ENCODE data around the gene DNPH1. TPM values are rescaled to one million over a fixed set of nuclear protein-coding genes. Genes with fewer than 3 reads are reported as not detected.

Gene DNPH1
- total and polyA plus RNA-seq, 10 of the 15 experiments (the other 5 are each of a cell fraction or from before 2014, with no cell fraction given): 7.0 to 136 (median 67.7) TPM

GRCh38 chr6:43188426-43188825 lies 40.9 kb downstream of the DNPH1 start:
- Histone ChIP-seq H3K36me3 (ENCODE audit: control insufficient read depth in 2 of 2, insufficient read depth in 2 of 2, low read length in 1 of 2) (peaks cover under 1 to 6% of the 10 kb centered on the region in 2 experiments), H3K4me1 (ENCODE audit: control insufficient read depth, insufficient read depth, low read length) (peaks cover 4% of the 10 kb centered on the region), H3K79me2 (ENCODE audit: control insufficient read depth, insufficient read depth, low read length) (peaks cover under 1% of the 10 kb centered on the region), H3K27me3 (replicated peaks in 1 of 2; ENCODE audit: control insufficient read depth in 2 of 2, insufficient read depth in 2 of 2, low read length in 1 of 2) (no peaks in the 10 kb centered on the region), H3K9ac (ENCODE audit: control insufficient read depth, insufficient read depth, low read length) (no peak overlapping the region), H3K27ac (ENCODE audit: control insufficient read depth, insufficient read depth) (no peak overlapping the region), H3K4me2 (ENCODE audit: control insufficient read depth, insufficient read depth) (no peak overlapping the region), H3K4me3 (no peak overlapping the region), H3K9me3 (replicated peaks; ENCODE audit: control insufficient read depth, insufficient read depth, low read length) (no peaks in the 10 kb centered on the region; the same call in 2 of the 3 replicates), H2AFZ (ENCODE audit: control insufficient read depth, low read depth, low read length) (no peak overlapping the region), H4K20me1 (ENCODE audit: control insufficient read depth, insufficient read depth) (no peaks in the 10 kb centered on the region)
- intact Hi-C loops (cut with micrococcal nuclease; ENCODE audit: unreplicated experiment): no loop called here
- in situ Hi-C loops (cut with MboI): no loop called here
- ChIA-PET RAD21 (ENCODE audit: unreplicated experiment) (no interaction called here), POLR2A (no interaction called here), SMC1A (ENCODE audit: uncharacterized antibody, unreplicated experiment) (interaction anchor here (0.7 kb wide), 1 partner anchor 975 kb away, joined by 3 read pairs; no protein-coding TSS in a partner anchor), CTCF (interaction anchor here (0.7 kb wide), 1 partner anchor 51 kb away, joined by 3 read pairs; no protein-coding TSS in a partner anchor)
- no peak for ATAC-seq
- DNase-seq (ENCODE audit: low read depth, low spot score): no peak
- FAIRE-seq: no peak
- BruUV-seq (replicated peaks): no TSS peak
- no peak for TF ChIP-seq CHD4 (IDR thresholded peaks at IDR 0.05)
- no peak for TF ChIP-seq SP1 (IDR thresholded peaks at IDR 0.05; ENCODE audit: low read depth, low read length)
- no peak for TF ChIP-seq EZH2 (IDR thresholded peaks at IDR 0.05; ENCODE audit: borderline replicate concordance, control insufficient read depth, low read depth, low read length)
- TF ChIP-seq TARDBP (IDR thresholded peaks at IDR 0.05; ENCODE audit: borderline replicate concordance): no peak
- TF ChIP-seq JUND (IDR thresholded peaks at IDR 0.05; ENCODE audit: low read depth, low read length): no peak
- TF ChIP-seq RAD21 (IDR thresholded peaks at IDR 0.05; ENCODE audit: insufficient read depth, low read depth, low read length): no peak
- no peak for TF ChIP-seq ATF3 (IDR thresholded peaks at IDR 0.05; ENCODE audit: borderline replicate concordance, extremely low read depth, low read depth, low read length)
- no peak for TF ChIP-seq POU2F2 (IDR thresholded peaks at IDR 0.05; ENCODE audit: borderline replicate concordance, low read depth, low read length)
- no peak for TF ChIP-seq BRCA1 (IDR thresholded peaks at IDR 0.05; ENCODE audit: low read depth, low read length)
- TF ChIP-seq YBX1 (IDR thresholded peaks at IDR 0.05): no peak
- TF ChIP-seq ZBTB40 (IDR thresholded peaks at IDR 0.05; ENCODE audit: borderline replicate concordance): no peak
- TF ChIP-seq LARP7 (IDR thresholded peaks at IDR 0.05): no peak
- no peak for TF ChIP-seq BCL3 (IDR thresholded peaks at IDR 0.05; ENCODE audit: borderline replicate concordance, insufficient read depth, low read depth, low read length, poor library complexity, severe bottlenecking)
- TF ChIP-seq ZNF207 (IDR thresholded peaks at IDR 0.05; ENCODE audit: borderline replicate concordance): no peak
- no peak for TF ChIP-seq MXI1 (IDR thresholded peaks at IDR 0.05; ENCODE audit: low read depth, low read length)
- no peak for TF ChIP-seq ASH2L (IDR thresholded peaks at IDR 0.05; ENCODE audit: borderline replicate concordance, low read depth)
- no peak for TF ChIP-seq MEF2A (IDR thresholded peaks at IDR 0.05; ENCODE audit: insufficient read depth, low read depth, low read length)
- TF ChIP-seq TCF7 (IDR thresholded peaks at IDR 0.05; ENCODE audit: borderline replicate concordance): no peak
- no peak for TF ChIP-seq ETV6 (conservative IDR thresholded peaks at IDR 0.05 in 1 of 2, IDR thresholded peaks at IDR 0.05 in 1 of 2; ENCODE audit: borderline replicate concordance in 1 of 2, low read depth in 1 of 2)
- TF ChIP-seq SIX5 (IDR thresholded peaks at IDR 0.05; ENCODE audit: low read depth, low read length, severe bottlenecking): no peak
- 97% methylated on average over 10 of the region's 10 CpGs for WGBS (ENCODE audit: insufficient coverage, insufficient replicate concordance, low lambda C conversion rate, missing lambda C conversion rate)
